ENCODE measurements around the gene DKC1. TPM values are rescaled to one million over a fixed set of nuclear protein-coding genes. Genes with fewer than 3 reads are reported as not detected.

DKC1 gene
- total RNA-seq, 4 donors from 2014 or later, result 38.1 to 60.6 (median 42.9) TPM

DNA sequence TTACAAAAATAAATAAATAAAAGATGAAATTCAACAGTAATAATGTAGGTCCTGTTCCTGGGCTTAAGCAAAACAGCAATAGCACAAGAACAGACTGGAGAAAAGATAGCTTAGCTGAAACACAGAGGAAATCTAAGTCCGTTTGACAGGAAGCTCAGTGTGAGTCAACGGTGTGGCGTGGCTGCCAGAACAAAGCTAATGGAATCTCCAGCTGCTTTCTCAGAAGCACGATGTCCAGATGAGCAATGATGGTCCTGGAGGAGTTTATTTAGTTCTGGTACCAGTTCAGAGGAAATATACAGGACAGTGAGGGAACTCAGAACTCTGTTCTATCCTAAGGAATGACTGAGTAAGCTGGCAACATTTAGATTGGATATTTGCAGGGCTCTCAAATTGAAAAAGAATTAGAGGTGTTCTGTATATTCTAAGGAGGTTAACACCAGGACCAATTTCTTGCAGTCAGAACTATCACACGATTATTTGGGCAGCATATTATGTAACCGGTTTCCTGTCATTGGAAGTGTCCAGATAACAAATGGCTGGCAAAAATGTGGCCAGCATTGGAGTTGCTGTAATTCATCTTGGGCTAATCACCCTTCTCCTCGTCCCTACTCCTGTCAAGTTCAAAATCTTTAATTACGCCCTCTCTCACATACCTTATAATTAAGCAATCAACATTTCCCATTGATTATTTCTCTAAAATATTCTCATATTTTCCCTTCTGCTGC is 24.5 kb upstream of the DKC1 start:
- Histone ChIP-seq H3K4me1 (peaks cover 24% of the 10 kb centered on the region), H3K9me3 (no peaks in the 10 kb centered on the region), H3K4me3 (no peak overlapping the region), H3K36me3 (no peaks in the 10 kb centered on the region), H3K27ac (no peak overlapping the region), H3K27me3 (no peaks in the 10 kb centered on the region)
- TF ChIP-seq POLR2A (IDR thresholded peaks at IDR 0.05), result no peak
- no peak for TF ChIP-seq EP300 (IDR thresholded peaks at IDR 0.05)
- TF ChIP-seq CTCF (IDR thresholded peaks at IDR 0.05), result no peak
- no peak for TF ChIP-seq POLR2AphosphoS5 (IDR thresholded peaks at IDR 0.05)
- 48% methylated on average over 8 of the region's 8 CpGs for WGBS
- DNase-seq (ENCODE audit: low spot score in 2 of 2), result no peak

- Histone ChIP-seq H3K27me3 (no peaks in the 10 kb centered on the region), H3K27ac (no peak overlapping the region), H3K36me3 (no peaks in the 10 kb centered on the region), H3K4me3 (no peak overlapping the region), H3K9me3 (no peaks in the 10 kb centered on the region), H3K4me1 (peaks cover 16% of the 10 kb centered on the region)
- no peak for TF ChIP-seq CTCF (IDR thresholded peaks at IDR 0.05)
- DNase-seq (ENCODE audit: low spot score in 2 of 2), result no peak
- WGBS, result 71% methylated on average over 2 of the region's 2 CpGs
Measured at GRCh38 chrX:154739952-154740465, 22.7 kb upstream of the DKC1 start.

- Histone ChIP-seq H3K4me1 (peaks cover 7% of the 10 kb centered on the region), H3K27me3 (no peaks in the 10 kb centered on the region), H3K9me3 (no peaks in the 10 kb centered on the region), H3K4me3 (no peak overlapping the region), H3K36me3 (no peaks in the 10 kb centered on the region), H3K27ac (no peak overlapping the region)
- TF ChIP-seq CTCF (IDR thresholded peaks at IDR 0.05), result no peak
- no peak for TF ChIP-seq POLR2AphosphoS5 (IDR thresholded peaks at IDR 0.05)
- no peak for TF ChIP-seq POLR2A (IDR thresholded peaks at IDR 0.05)
- no peak for TF ChIP-seq EP300 (IDR thresholded peaks at IDR 0.05)
- DNase-seq (ENCODE audit: low spot score in 2 of 2), result no peak
Measured at GRCh38 chrX:154742613-154743012, 20.1 kb upstream of the DKC1 start.

- no peaks in the 10 kb centered on the region for H3K36me3 ChIP-seq
- H3K27me3 ChIP-seq, result no peaks in the 10 kb centered on the region
- DNase-seq (ENCODE audit: low spot score in 2 of 2), result no peak
- 28% methylated on average over 11 of the region's 11 CpGs for WGBS
- TF ChIP-seq POLR2AphosphoS5 (IDR thresholded peaks at IDR 0.05) (no peak), CTCF (IDR thresholded peaks at IDR 0.05) (peak; percentile 54 to 61)
- H3K4me3 ChIP-seq, result no peak overlapping the region
- H3K4me1 ChIP-seq, result peaks cover 3% of the 10 kb centered on the region
- H3K27ac ChIP-seq, result no peak overlapping the region
- no peaks in the 10 kb centered on the region for H3K9me3 ChIP-seq
Measured at GRCh38 chrX:154748712-154749339, 13.8 kb upstream of the DKC1 start.

DNA sequence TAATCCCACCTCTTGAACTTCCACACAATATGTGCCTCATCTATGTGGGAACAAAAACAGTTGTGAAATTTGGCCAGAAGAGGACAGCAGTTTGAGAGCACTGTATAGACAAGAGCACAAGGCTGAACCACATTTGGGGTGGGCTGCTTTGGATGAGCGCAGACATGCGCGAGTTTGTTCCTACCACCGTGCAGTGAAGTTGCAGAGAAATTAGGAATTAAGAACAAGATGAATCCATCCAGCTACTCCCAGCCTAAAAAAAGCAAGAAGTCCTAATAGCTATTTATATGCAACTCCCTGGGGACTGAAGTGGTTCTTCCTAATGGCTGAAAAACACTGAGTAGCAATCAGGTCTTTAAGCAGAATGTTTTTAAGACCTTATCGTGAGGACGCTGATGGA is 12.8 kb upstream of the DKC1 start:
- 34% methylated on average over 6 of the region's 6 CpGs for WGBS

More for the DNA sequence above, 12.8 kb upstream of the DKC1 start:
- Histone ChIP-seq H3K4me3 (peak overlapping the region; percentile 50), H3K36me3 (no peaks in the 10 kb centered on the region), H3K27ac (no peak overlapping the region), H3K4me1 (peaks cover 3% of the 10 kb centered on the region), H3K9me3 (no peaks in the 10 kb centered on the region), H3K27me3 (no peaks in the 10 kb centered on the region)
- DNase-seq (ENCODE audit: low spot score in 2 of 2), result no peak
- TF ChIP-seq EP300 (IDR thresholded peaks at IDR 0.05) (no peak), CTCF (IDR thresholded peaks at IDR 0.05) (no peak), POLR2AphosphoS5 (IDR thresholded peaks at IDR 0.05) (no peak)

Measured in suprapubic skin (tissue), 4 donors.